Fibroblast of pulmonary artery (primary cell): ENCODE measurements around the gene CABP2.

Source experiments
- DNase-seq: peaks from one replicate; pipeline ENCODE4 v3.0.0-alpha.2; 2010; ENCODE audit warnings: low read depth
- H3K4me3 ChIP-seq: replicated peaks from 2 replicates; pipeline ENCODE4 v1.5.1; 2011; ENCODE audit warnings: low read depth, mild to moderate bottlenecking, control low read depth, low read length, moderate library complexity
- TF ChIP-seq, protein P1 (sequence below): IDR thresholded peaks from 2 replicates; pipeline ENCODE4 v1.5.1; 2011; ENCODE audit warnings: mild to moderate bottlenecking, control low read depth, low read length, inconsistent platforms; ENCODE audit errors: missing control alignments

CABP2 gene

DNA sequence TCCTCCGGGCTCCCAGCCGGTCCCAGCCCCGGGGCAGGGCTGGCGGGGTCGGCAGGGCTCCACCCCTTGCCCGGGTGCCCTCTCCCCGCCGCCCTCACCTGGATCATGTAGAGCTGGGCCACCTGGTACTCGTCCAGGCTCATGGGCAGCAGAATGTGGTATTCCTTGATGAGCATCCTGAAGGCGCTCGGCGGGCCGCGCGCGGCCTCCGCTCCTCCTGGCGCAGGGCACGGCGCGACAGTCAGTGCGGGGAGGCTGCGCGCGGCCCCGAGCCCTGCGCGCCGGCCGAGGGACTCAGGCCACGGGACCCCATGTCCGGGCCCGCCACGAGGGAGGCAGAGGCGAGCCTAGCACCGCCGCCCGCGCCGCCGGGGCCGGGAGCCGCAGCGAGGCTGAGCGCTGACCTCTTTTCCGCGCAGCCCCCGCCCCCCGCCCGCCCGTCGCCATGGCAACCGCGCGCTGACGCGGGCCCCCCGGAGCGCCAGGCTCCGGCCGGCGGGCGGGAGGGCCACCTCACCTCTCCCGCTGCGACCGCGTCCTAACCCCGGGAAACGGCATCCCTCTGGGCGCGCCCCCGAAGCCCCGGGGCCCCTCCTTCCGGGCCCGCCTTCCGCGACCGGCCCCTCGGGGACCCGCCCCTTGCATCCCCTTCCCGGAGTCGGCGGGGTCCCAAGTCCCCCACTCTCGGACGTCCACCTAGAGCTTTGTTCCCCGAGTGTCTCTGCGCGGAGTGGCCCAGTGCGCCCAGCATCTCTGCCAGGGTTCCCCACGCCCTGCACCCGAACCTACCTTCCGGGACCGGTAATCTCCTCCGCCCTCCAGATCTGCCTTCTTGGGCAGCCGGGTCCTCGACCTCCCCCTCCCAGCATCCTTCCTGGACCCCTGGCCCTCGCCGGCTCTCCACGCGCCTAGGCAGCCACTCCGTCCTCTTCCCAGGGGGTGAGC, 19.0 kb downstream of the CABP2 start:
- peak; percentile 24 for DNase-seq

DNA sequence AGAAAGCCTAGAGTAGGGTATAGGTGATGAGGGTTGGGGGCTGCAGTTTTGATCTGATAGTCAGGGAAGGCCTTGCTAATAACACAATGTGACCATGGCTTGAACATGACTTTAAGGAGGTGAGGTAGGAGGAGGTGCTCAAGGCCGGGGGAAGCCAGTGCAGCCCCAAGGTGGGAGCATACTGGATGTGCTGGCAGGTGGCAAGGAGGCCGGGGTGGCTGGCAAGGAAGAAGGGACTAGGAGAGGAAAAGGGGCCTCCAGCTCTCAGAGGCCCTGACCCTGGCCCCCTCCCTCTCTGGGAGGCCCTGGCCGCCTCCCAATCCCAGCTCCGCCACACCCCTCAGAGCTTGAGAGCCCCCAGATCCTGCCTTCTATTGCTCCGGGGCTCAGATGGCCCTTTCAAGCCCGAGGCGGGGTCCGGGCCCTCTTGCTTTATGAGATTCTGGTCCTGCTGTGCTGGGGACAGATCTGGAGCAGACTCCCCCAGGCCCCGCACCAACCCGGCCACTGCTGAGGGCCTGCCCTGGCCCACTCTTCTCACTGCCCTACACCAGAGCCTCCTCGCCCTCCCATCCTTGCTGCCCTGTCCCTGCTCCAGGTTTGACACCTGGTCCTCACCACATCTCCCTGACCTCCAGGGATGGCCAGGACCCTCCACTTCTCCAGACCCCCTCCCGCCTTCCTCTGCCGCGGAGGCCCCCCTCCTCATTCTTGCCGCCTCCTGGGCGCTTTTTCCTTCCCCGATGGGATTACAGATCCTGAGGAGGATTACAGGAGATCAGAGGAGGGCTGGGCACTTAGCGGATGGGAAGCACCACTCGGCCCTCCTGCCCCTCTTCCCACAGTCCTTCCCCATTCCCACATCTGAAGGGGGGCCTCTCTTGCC, 19.9 kb downstream of the CABP2 start:
- H3K4me3 ChIP-seq: peak overlapping the region; percentile 76
- DNase-seq: no peak
- TF ChIP-seq, protein P1, sequence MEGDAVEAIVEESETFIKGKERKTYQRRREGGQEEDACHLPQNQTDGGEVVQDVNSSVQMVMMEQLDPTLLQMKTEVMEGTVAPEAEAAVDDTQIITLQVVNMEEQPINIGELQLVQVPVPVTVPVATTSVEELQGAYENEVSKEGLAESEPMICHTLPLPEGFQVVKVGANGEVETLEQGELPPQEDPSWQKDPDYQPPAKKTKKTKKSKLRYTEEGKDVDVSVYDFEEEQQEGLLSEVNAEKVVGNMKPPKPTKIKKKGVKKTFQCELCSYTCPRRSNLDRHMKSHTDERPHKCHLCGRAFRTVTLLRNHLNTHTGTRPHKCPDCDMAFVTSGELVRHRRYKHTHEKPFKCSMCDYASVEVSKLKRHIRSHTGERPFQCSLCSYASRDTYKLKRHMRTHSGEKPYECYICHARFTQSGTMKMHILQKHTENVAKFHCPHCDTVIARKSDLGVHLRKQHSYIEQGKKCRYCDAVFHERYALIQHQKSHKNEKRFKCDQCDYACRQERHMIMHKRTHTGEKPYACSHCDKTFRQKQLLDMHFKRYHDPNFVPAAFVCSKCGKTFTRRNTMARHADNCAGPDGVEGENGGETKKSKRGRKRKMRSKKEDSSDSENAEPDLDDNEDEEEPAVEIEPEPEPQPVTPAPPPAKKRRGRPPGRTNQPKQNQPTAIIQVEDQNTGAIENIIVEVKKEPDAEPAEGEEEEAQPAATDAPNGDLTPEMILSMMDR: no peak

More for the DNA sequence above, 19.0 kb downstream of the CABP2 start:
- peak overlapping the region; percentile 76 for H3K4me3 ChIP-seq
- TF ChIP-seq, protein P1: no peak

DNA sequence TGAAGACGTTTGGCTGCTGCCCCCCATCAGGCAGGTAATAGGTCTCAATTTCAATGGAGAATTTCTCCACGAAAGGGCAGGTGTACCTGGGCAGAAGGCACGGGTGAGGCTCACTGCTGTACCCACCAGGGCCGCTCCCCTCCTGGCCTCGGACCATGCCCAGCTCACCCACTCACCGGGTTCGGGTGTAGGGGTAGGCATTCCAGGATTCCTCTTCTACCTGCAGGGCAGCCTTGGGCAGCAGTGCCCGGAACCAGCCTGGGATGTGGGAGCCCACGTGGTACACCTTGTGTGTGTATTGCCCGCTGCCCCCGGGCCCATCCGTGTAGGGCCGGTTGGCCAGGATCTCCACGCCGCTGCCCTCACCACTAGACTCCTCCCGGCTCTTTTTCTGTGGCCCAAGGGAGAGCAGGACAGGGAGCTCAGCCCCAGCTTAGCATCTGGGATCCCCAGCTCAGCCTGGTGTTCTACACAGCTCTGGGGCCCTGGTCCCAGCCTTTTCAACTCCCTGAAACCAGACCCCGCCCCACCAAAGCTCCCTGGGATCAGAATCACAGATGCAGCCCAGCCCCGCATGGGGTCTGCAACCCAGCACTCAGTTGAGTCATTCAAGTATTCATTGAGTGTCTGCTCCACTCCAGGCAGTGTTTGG, 20.8 kb downstream of the CABP2 start:
- no peak for DNase-seq
- no peak overlapping the region for H3K4me3 ChIP-seq
- TF ChIP-seq, protein P1: no peak

DNA sequence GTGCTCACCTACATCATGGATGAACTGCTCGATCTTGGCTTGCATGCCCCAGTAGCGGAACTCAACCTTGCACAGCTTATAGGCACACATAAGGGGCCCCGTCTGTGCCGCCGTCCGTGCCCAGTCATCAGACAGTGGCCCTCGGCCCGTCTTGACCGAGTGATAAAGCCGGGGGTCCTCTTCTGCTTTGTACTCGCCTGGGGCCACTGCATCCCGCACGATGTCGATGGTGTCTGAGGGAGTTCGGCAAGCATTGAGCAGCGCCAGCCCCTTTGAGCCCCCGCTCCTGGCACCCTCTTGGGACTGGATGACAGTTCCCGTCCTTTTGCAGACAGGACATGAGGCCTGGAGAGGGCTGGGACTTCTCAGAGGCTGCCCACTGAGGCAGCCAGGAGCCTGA, 21.4 kb downstream of the CABP2 start:
- TF ChIP-seq, protein P1: no peak
- DNase-seq: no peak
- H3K4me3 ChIP-seq: no peak overlapping the region

DNA sequence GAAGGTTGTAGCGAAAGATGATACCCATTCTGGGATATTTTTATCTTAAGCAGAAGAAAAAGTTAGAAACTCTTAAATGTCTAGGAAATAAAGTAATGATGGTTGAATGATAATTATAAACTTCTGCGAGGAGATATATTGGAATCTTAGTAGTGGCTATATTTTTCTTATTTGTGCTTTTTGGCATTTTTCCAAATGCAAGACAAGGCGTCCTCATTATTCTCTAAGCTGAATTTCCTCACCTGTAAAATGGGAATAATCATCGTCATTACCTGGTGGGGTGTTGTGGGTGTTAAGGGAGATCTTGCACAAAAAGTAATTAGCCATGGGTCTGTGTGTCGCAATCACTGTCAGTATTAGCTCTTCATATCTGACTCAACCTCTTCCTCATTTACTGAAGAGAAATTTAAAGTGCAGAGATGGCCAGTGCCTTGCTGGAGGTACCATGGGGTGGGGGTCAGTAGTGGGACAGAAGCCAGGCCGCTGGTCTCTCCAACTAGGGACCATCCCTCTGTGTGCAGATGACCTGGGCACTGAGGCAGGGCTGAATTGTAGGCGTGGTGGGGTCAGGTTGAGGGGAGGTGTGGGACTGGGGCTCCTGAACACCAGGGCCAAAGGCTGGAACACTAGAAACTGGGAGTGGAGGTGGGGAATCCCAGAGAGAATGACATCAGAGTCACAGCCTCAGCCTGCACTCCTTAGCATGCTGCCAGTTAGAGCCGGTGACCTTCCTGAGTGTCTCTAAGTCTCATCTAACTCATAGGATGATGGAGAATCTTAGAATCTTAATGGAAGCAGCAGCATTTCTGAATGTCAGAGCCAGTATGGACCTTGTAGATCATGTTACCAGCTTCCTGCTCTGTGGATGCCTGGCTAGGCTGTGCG, 22.2 kb downstream of the CABP2 start:
- no peak overlapping the region for H3K4me3 ChIP-seq
- no peak for DNase-seq
- TF ChIP-seq, protein P1: no peak

DNA sequence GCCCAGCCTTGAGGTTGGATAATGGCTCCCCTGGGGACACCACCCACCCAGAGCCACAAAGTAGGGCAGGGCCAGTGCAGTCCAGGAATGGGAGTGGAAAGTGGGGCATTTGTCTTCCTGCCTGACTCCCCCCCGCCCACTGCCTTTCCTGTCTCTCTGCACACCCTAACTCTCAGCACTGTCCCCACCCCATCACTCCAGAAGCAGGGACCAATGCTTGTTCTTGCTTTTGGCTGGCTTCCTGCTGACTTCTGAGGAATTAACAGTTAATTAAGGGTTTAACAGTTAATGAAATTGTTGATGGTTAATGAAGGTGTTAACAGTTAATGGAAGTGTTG, 22.8 kb downstream of the CABP2 start:
- H3K4me3 ChIP-seq: no peak overlapping the region
- TF ChIP-seq, protein P1: no peak
- no peak for DNase-seq
